ENCODE data around the gene MAPK12. TPM values are rescaled to one million over a fixed set of nuclear protein-coding genes. Genes with fewer than 3 reads are reported as not detected.

Gene MAPK12
- total and polyA plus RNA-seq, 4 donors: 0.83 to 2.8 (median 1.9) TPM

DNA sequence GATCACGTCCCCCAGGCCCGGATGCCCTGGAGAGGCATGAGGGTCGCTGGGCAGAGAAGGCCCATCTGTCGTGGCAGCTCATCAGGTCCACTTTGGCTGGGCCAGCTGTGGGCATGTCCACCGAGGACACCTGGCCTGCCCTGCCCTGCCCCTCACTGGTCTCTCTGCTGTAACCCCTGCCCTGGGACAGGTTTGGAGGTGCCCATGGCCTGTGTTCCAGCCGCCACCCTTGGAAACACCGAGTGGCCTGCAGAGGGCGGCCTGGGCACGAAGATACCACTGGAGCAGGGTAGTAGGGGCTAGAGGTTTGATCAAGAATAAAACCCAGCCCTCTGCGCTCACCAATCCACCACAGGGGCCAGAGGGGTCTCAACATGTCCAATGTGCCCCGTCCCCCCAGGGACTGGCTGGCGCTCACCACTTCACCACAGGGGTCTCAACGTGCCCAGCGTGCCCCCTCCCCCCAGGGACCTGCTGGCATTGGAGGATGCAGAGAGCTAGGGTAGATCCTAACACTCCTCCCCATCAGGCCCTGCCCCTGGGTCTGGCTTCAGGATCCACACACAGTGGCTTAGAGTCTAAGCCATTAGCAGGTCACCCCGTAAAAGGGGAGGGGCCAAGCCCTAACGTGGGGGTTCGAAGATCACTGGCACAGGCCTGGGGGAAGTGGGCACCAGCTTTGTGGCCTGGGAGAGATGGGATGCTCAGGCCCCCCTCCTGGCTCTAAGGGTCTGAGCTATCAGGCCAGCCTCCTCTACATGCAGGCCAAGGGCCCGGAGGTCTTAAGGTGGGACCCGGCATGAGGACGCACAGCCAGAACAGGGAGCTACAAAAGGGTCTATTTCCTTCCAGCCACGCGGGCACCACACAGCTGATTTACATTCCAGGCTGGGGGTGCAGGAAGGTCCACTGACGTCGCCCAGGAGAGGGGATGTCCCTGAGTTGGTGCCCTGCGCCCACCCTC, 9.1 kb downstream of the MAPK12 start:
- Histone ChIP-seq H3K9me3 (ENCODE audit: control insufficient read depth in 4 of 4, low read length in 3 of 4) (no peaks in the 10 kb centered on the region), H3K36me3 (ENCODE audit: control insufficient read depth in 4 of 4, insufficient read depth in 3 of 4, low read depth in 1 of 4, low read length in 3 of 4) (peaks cover 0 to 1% (median 0%) of the 10 kb centered on the region in 4 donors), H3K9ac (ENCODE audit: low read depth in 1 of 2, low read length in 2 of 2) (no peak overlapping the region), H3K27me3 (ENCODE audit: control insufficient read depth in 4 of 4, insufficient read depth in 4 of 4, low read length in 3 of 4) (no peaks in the 10 kb centered on the region), H3K4me3 (ENCODE audit: low read depth in 1 of 3, low read length in 3 of 3) (no peak overlapping the region), H3K4me1 (ENCODE audit: control insufficient read depth in 4 of 4, insufficient read depth in 4 of 4, low read length in 3 of 4) (peaks cover 10 to 44% (median 24%) of the 10 kb centered on the region in 4 donors), H3K27ac (ENCODE audit: low read depth in 1 of 2, low read length in 2 of 2) (no peak overlapping the region)
- TF ChIP-seq, protein P1, sequence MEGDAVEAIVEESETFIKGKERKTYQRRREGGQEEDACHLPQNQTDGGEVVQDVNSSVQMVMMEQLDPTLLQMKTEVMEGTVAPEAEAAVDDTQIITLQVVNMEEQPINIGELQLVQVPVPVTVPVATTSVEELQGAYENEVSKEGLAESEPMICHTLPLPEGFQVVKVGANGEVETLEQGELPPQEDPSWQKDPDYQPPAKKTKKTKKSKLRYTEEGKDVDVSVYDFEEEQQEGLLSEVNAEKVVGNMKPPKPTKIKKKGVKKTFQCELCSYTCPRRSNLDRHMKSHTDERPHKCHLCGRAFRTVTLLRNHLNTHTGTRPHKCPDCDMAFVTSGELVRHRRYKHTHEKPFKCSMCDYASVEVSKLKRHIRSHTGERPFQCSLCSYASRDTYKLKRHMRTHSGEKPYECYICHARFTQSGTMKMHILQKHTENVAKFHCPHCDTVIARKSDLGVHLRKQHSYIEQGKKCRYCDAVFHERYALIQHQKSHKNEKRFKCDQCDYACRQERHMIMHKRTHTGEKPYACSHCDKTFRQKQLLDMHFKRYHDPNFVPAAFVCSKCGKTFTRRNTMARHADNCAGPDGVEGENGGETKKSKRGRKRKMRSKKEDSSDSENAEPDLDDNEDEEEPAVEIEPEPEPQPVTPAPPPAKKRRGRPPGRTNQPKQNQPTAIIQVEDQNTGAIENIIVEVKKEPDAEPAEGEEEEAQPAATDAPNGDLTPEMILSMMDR (IDR thresholded peaks at IDR 0.05; ENCODE audit: low read depth, low read length, missing input control): peak; percentile 66
- TF ChIP-seq EGR1 (IDR thresholded peaks at IDR 0.05; ENCODE audit: low read depth in 2 of 2): no peak
- peak; percentile 84 to 85 for TF ChIP-seq RAD21 (IDR thresholded peaks at IDR 0.05)
- 50% methylated on average over 25 of the region's 25 CpGs for WGBS
- DNase-seq (ENCODE audit: low spot score): peak; percentile 61

GRCh38 chr22:50251477-50252081, 9.9 kb downstream of the MAPK12 start:
- no peak overlapping the region for H3K9ac ChIP-seq (ENCODE audit: low read depth in 1 of 2, low read length in 2 of 2)
- H3K36me3 ChIP-seq (ENCODE audit: control insufficient read depth in 4 of 4, insufficient read depth in 3 of 4, low read depth in 1 of 4, low read length in 3 of 4): peaks cover 0 to 1% (median under 1%) of the 10 kb centered on the region in 4 donors
- no peaks in the 10 kb centered on the region for H3K27me3 ChIP-seq (ENCODE audit: control insufficient read depth in 4 of 4, insufficient read depth in 4 of 4, low read length in 3 of 4)
- no peaks in the 10 kb centered on the region for H3K9me3 ChIP-seq (ENCODE audit: control insufficient read depth in 4 of 4, low read length in 3 of 4)
- no peak for DNase-seq (ENCODE audit: low spot score)
- peaks cover 10 to 39% (median 24%) of the 10 kb centered on the region in 4 donors for H3K4me1 ChIP-seq (ENCODE audit: control insufficient read depth in 4 of 4, insufficient read depth in 4 of 4, low read length in 3 of 4)
- H3K27ac ChIP-seq (ENCODE audit: low read depth in 1 of 2, low read length in 2 of 2): peak overlapping the region; percentile 29 to 38
- TF ChIP-seq HNF4G (IDR thresholded peaks at IDR 0.05): no peak
- TF ChIP-seq JUND (IDR thresholded peaks at IDR 0.05): no peak
- no peak for TF ChIP-seq REST (IDR thresholded peaks at IDR 0.05)
- no peak for TF ChIP-seq NR2F2 (IDR thresholded peaks at IDR 0.05)
- no peak for TF ChIP-seq GABPA (IDR thresholded peaks at IDR 0.05 in 1 of 2, conservative IDR thresholded peaks at IDR 0.05 in 1 of 2)
- TF ChIP-seq RAD21 (IDR thresholded peaks at IDR 0.05): no peak
- no peak for TF ChIP-seq EGR1 (IDR thresholded peaks at IDR 0.05; ENCODE audit: low read depth in 2 of 2)
- TF ChIP-seq TAF1 (conservative IDR thresholded peaks at IDR 0.05): no peak
- TF ChIP-seq RXRA (IDR thresholded peaks at IDR 0.05): no peak
- TF ChIP-seq ATF3 (IDR thresholded peaks at IDR 0.05): no peak
- TF ChIP-seq YY1 (IDR thresholded peaks at IDR 0.05): no peak
- TF ChIP-seq FOXA2 (IDR thresholded peaks at IDR 0.05): no peak
- TF ChIP-seq ZBTB33 (IDR thresholded peaks at IDR 0.05): no peak
- H3K4me3 ChIP-seq (ENCODE audit: low read depth in 1 of 3, low read length in 3 of 3): peak overlapping the region in 2 of 3 donors; percentile 73 to 83
- 20% methylated on average over 36 of the region's 36 CpGs for WGBS

All from liver (tissue), 9 donors.